Neural cell (in vitro differentiated cells): ENCODE results near the gene RCOR3.

ENCODE experiments used
- CTCF ChIP-seq: fragments of 450-650 bp; IDR thresholded peaks from 2 replicates; pipeline ENCODE4 v1.5.1; 2014; ENCODE audit warnings: antibody characterized with exemption, mild to moderate bottlenecking, moderate library complexity; ENCODE audit not compliant: poor library complexity, severe bottlenecking
- EP300 ChIP-seq: fragments of 450-650 bp; conservative IDR thresholded peaks from 2 replicates; pipeline ENCODE4 v1.6.1; 2014; ENCODE audit warnings: antibody characterized with exemption, mild to moderate bottlenecking, moderate library complexity; ENCODE audit not compliant: poor library complexity, severe bottlenecking
- EZH2 ChIP-seq: fragments of 200-600, 300-800 bp; shearing (Covaris generic), sonication (generic); IDR thresholded peaks from 2 replicates; pipeline ENCODE4 v1.6.1; 2014; ENCODE audit warnings: antibody characterized with exemption, low read length, borderline replicate concordance, mild to moderate bottlenecking; ENCODE audit not compliant: insufficient read depth, poor library complexity, severe bottlenecking
- POLR2AphosphoS5 ChIP-seq: IDR thresholded peaks from 2 replicates; pipeline ENCODE4 v1.6.1; 2012
- TAF1 ChIP-seq: IDR thresholded peaks from 2 replicates; pipeline ENCODE4 v1.6.1; 2012; ENCODE audit warnings: low read depth

DNA sequence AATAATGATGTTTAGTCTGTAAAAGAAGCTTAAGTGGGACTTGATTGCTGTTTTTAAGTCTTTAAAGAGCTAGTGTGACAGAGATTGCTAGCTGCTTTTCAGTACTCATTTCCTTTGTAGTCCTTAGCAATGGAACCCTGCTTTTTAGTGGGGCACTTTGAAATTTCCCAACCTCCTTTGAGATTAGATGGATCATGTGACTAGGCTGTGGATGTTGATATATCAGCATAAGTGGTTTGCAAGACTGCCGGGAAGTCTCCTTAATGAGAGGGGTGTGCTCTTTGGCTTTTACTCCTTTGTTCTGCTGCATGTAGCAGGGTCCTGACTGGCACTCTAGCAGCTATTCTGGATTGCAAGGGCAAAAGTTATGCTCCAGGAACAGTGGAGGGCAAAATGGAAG, 11.2 kb upstream of the RCOR3 start:
- no peak for TF ChIP-seq POLR2AphosphoS5
- TF ChIP-seq CTCF = no peak
- no peak for TF ChIP-seq EZH2
- no peak for TF ChIP-seq EP300
- TF ChIP-seq TAF1 = no peak
